Endothelial cell of umbilical vein (primary cell): ENCODE measurements around the gene UVRAG. TPM values are rescaled to one million over a fixed set of nuclear protein-coding genes. Genes with fewer than 3 reads are reported as not detected.

Source experiments
- BruUV-seq: library from RNA; stranded (reverse); fragments of 400-500 nt; replicated peaks from 2 replicates; lab custom pipeline; 2021; lab: Mats Ljungman, UMichigan
- CTCF ChIA-PET: fragments of 300-600, 350-600 bp; sonication (Branson Sonifier 250); formaldehyde crosslinking; loops from one replicate; lab custom pipeline; 2021; ENCODE audit warnings: antibody characterized with exemption, inconsistent platforms; lab: Charles Lee
- POLR2A ChIA-PET: fragments of 300-600, 350-600 bp; sonication (Branson Sonifier 250); formaldehyde crosslinking; loops from one replicate; lab custom pipeline; 2021; ENCODE audit warnings: antibody characterized with exemption, inconsistent platforms; lab: Charles Lee
- DNase-seq: peaks from one replicate; pipeline ENCODE4 v3.0.0-alpha.2; 2011; ENCODE audit warnings: low read depth, low spot score
- FAIRE-seq: peaks from 2 replicates; lab custom pipeline; 2011; peaks lifted over from hg19 to GRCh38; lab: Jason Lieb, UNC
- H2AFZ ChIP-seq: 2 replicates; pipeline ENCODE4 v1.6.0; 2012; ENCODE audit warnings: low read depth, low read length, control low read depth, inconsistent platforms
- H3K27ac ChIP-seq: 2 replicates; pipeline ENCODE4 v1.5.1; 2011; ENCODE audit warnings: low read depth, mild to moderate bottlenecking, control low read depth, low read length, moderate library complexity; ENCODE audit not compliant: insufficient read depth
- H3K27me3 ChIP-seq, 2 experiments: 2 replicates each; pipeline versions ENCODE4 v1.6.0 to v1.6.1; 2011; ENCODE audit warnings: low read length in 2 of 2, mixed read lengths in 1 of 2; ENCODE audit not compliant: control insufficient read depth in 2 of 2, insufficient read depth in 2 of 2
- H3K36me3 ChIP-seq, 2 experiments: 2 replicates in 1 of 2; 3 replicates in 1 of 2; pipeline ENCODE4 v1.5.1; 2011; ENCODE audit warnings: low read length in 2 of 2, mild to moderate bottlenecking in 1 of 2, moderate library complexity in 1 of 2; ENCODE audit not compliant: control insufficient read depth in 2 of 2, insufficient read depth in 2 of 2; ENCODE audit errors: extremely low read depth in 1 of 2
- H3K4me1 ChIP-seq: 3 replicates; pipeline ENCODE4 v1.5.1; 2011; ENCODE audit warnings: mild to moderate bottlenecking, low read length; ENCODE audit not compliant: control insufficient read depth, insufficient read depth; ENCODE audit errors: extremely low read depth
- H3K4me2 ChIP-seq: 2 replicates; pipeline ENCODE4 v1.6.1; 2011; ENCODE audit warnings: low read length, control low read depth, mixed read lengths; ENCODE audit not compliant: insufficient read depth
- H3K4me3 ChIP-seq, 3 experiments: fragments of 200-600 bp in 1 of 3; sonication (generic), shearing (Covaris generic) in 1 of 3; replicated peaks in 1 of 3; 2 replicates each; pipeline ENCODE4 v1.5.1; 2011 to 2016; ENCODE audit warnings: control low read depth in 3 of 3, low read length in 3 of 3, mild to moderate bottlenecking in 2 of 3, inconsistent platforms in 1 of 3, low read depth in 1 of 3, moderate library complexity in 1 of 3; ENCODE audit not compliant: insufficient read depth in 1 of 3
- H3K79me2 ChIP-seq: 2 replicates; pipeline ENCODE4 v1.6.0; 2012; ENCODE audit warnings: low read length, inconsistent platforms; ENCODE audit not compliant: control insufficient read depth, insufficient read depth
- H3K9ac ChIP-seq: replicated peaks from 2 replicates; pipeline ENCODE3; 2011; ENCODE audit warnings: low read length, control low read depth; ENCODE audit not compliant: insufficient read depth; ENCODE audit errors: extremely low read depth
- H3K9me1 ChIP-seq: replicated peaks from 3 replicates; pipeline ENCODE4 v1.6.0; 2011; ENCODE audit warnings: mild to moderate bottlenecking, low read length; ENCODE audit not compliant: control insufficient read depth, insufficient read depth; ENCODE audit errors: extremely low read depth
- H3K9me3 ChIP-seq: replicated peaks from 2 replicates; pipeline ENCODE4 v1.5.1; 2012; ENCODE audit warnings: low read length, inconsistent platforms; ENCODE audit not compliant: control insufficient read depth, insufficient read depth
- H4K20me1 ChIP-seq: replicated peaks from 2 replicates; pipeline ENCODE3; 2011; ENCODE audit warnings: mild to moderate bottlenecking, low read length; ENCODE audit not compliant: control insufficient read depth, insufficient read depth; ENCODE audit errors: extremely low read depth
- EZH2 ChIP-seq: IDR thresholded peaks from 2 replicates; pipeline ENCODE4 v1.6.1; 2012; ENCODE audit warnings: borderline replicate concordance, low read depth, mild to moderate bottlenecking, moderate library complexity, low read length, inconsistent platforms; ENCODE audit not compliant: severe bottlenecking
- FOS ChIP-seq: IDR thresholded peaks from 2 replicates; pipeline ENCODE4 v1.6.1; 2011; ENCODE audit warnings: mild to moderate bottlenecking, low read length, moderate library complexity, borderline replicate concordance; ENCODE audit not compliant: insufficient read depth
- GATA2 ChIP-seq: IDR thresholded peaks from 2 replicates; pipeline ENCODE4 v1.7.0; 2011; ENCODE audit warnings: low read depth, mild to moderate bottlenecking, moderate library complexity, mixed read lengths, low read length; ENCODE audit not compliant: insufficient read length, insufficient read depth
- JUN ChIP-seq: IDR thresholded peaks from 2 replicates; pipeline ENCODE4 v1.6.1; 2011; ENCODE audit warnings: borderline replicate concordance, low read depth; ENCODE audit not compliant: insufficient read length, insufficient read depth
- POLR2A ChIP-seq: IDR thresholded peaks from 2 replicates; pipeline ENCODE4 v1.6.1; 2012; ENCODE audit warnings: low read depth, mild to moderate bottlenecking, control low read depth, low read length
- dilution Hi-C: fragments of 300-500 bp; cut with MboI; formaldehyde crosslinking; loops from one replicate; pipeline ENCODE4 v1.15.0; 2019; ENCODE audit warnings: low sequenced_read_pairs; ENCODE audit not compliant: extremely low pct_ligation_motif_present
- intact Hi-C: fragments of 100-400 bp; cut with micrococcal nuclease; formaldehyde crosslinking; loops from one replicate; pipeline ENCODE4 v1.10.0; 2022
- polyA plus RNA-seq, 4 experiments: library from polyadenylated mRNA; depleted of rRNA in 3 of 4; stranded (reverse) in 3 of 4; unstranded in 1 of 4; fragments of >200 nt; gene quantifications; 2 replicates each; pipeline versions ENCODE4 v1.2.1 to v1.2.3, GENCODE V29; 2011 to 2012; ENCODE audit warnings: missing spikeins in 1 of 4
- total RNA-seq: library from RNA; stranded (reverse); gene quantifications from 2 replicates; pipeline ENCODE4 v1.2.3, GENCODE V29; 2021
- TF ChIP-seq, protein P1 (sequence below): IDR thresholded peaks from 2 replicates; pipeline ENCODE4 v1.6.1; 2011; ENCODE audit not compliant: insufficient read depth, insufficient read length
- TF ChIP-seq, protein P2 (sequence below), 2 donors: IDR thresholded peaks; 1 replicate in 1 of 2; 2 replicates in 1 of 2; pipeline ENCODE4 v1.5.1; 2011; ENCODE audit warnings: low read length in 2 of 2, mild to moderate bottlenecking in 2 of 2, moderate library complexity in 2 of 2, control low read depth in 1 of 2, inconsistent platforms in 1 of 2, low read depth in 1 of 2; ENCODE audit not compliant: insufficient read depth in 1 of 2; ENCODE audit errors: extremely low read depth in 1 of 2

Gene UVRAG
- total and polyA plus RNA-seq, 2 donors (not counting 3 experiments of a cell fraction or from before 2014, with no cell fraction given), result 21.2 to 65.6 TPM

- no peak overlapping the region for H3K4me3 ChIP-seq
- no TSS peak for BruUV-seq
- ChIA-PET POLR2A (no interaction called here), CTCF (interaction anchor here (0.6 to 6.6 kb wide), 45 partner anchors 9 to 1244 kb away, joined by 3 to 266 read pairs (median 4); partner anchors contain the start of gene UVRAG)
- intact Hi-C loops, result loop anchor here (1.0 to 2.0 kb wide), 5 partner anchors 10 to 516 kb away; no protein-coding TSS in a partner anchor
- H3K27ac ChIP-seq, result no peak overlapping the region
- DNase-seq, result peak; percentile 84
- no peaks in the 10 kb centered on the region for H3K79me2 ChIP-seq
- no peaks in the 10 kb centered on the region for H3K9me3 ChIP-seq
- H3K27me3 ChIP-seq, result no peaks in the 10 kb centered on the region
- TF ChIP-seq GATA2, result no peak
- TF ChIP-seq, protein P1, sequence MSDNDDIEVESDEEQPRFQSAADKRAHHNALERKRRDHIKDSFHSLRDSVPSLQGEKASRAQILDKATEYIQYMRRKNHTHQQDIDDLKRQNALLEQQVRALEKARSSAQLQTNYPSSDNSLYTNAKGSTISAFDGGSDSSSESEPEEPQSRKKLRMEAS, result no peak
- no peak for TF ChIP-seq POLR2A
- TF ChIP-seq JUN, result no peak
- no peak for TF ChIP-seq EZH2
- TF ChIP-seq, protein P2, sequence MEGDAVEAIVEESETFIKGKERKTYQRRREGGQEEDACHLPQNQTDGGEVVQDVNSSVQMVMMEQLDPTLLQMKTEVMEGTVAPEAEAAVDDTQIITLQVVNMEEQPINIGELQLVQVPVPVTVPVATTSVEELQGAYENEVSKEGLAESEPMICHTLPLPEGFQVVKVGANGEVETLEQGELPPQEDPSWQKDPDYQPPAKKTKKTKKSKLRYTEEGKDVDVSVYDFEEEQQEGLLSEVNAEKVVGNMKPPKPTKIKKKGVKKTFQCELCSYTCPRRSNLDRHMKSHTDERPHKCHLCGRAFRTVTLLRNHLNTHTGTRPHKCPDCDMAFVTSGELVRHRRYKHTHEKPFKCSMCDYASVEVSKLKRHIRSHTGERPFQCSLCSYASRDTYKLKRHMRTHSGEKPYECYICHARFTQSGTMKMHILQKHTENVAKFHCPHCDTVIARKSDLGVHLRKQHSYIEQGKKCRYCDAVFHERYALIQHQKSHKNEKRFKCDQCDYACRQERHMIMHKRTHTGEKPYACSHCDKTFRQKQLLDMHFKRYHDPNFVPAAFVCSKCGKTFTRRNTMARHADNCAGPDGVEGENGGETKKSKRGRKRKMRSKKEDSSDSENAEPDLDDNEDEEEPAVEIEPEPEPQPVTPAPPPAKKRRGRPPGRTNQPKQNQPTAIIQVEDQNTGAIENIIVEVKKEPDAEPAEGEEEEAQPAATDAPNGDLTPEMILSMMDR (IDR thresholded peaks at IDR 0.05; ENCODE audit: extremely low read depth in 1 of 2, insufficient read depth in 1 of 2, low read depth in 1 of 2, low read length in 2 of 2), result peak; percentile 87 to 90
- TF ChIP-seq FOS, result no peak
- no peaks in the 10 kb centered on the region for H3K36me3 ChIP-seq
- H2AFZ ChIP-seq, result no peak overlapping the region
- dilution Hi-C loops, result no loop called here
- no peaks in the 10 kb centered on the region for H4K20me1 ChIP-seq
- H3K4me2 ChIP-seq, result no peak overlapping the region
- H3K9ac ChIP-seq, result no peak overlapping the region
- H3K4me1 ChIP-seq, result no peaks in the 10 kb centered on the region
- H3K9me1 ChIP-seq, result no peaks in the 10 kb centered on the region
- peak; percentile 91 for FAIRE-seq
Measured at GRCh38 chr11:75802913-75803820, 11.8 kb upstream of the UVRAG start.
